WTC11 (cell line): Measurements from ENCODE around the gene SCGB3A2. TPM values are rescaled to one million over a fixed set of nuclear protein-coding genes. Genes with fewer than 3 reads are reported as not detected.

Source experiments
- ATAC-seq: fragments of 200-7000 bp; cut with Tn5 transposase; 2 replicates; pipeline ENCODE4 v1.10.0; 2021; ENCODE audit warnings: mild to moderate bottlenecking, moderate library complexity
- CTCF ChIA-PET: fragments of 300-600 bp; sonication (Branson Sonifier 250); formaldehyde crosslinking; loops from one replicate; lab custom pipeline; 2021; ENCODE audit warnings: antibody characterized with exemption; lab: Charles Lee
- POLR2A ChIA-PET: fragments of 350-600 bp; sonication (Branson Sonifier 250); formaldehyde crosslinking; loops from one replicate; lab custom pipeline; 2021; ENCODE audit warnings: antibody characterized with exemption; lab: Charles Lee
- DNase-seq: peaks from one replicate; pipeline ENCODE4 v3.0.0; 2021; ENCODE audit warnings: low spot score
- H3K27ac Mint-ChIP-seq: 2 replicates; pipeline ENCODE4 v1.8.0; 2021; ENCODE audit warnings: mixed read lengths
- H3K27me3 Mint-ChIP-seq: 2 replicates; pipeline ENCODE4 v1.8.0; 2021; ENCODE audit warnings: low read depth, mild to moderate bottlenecking, moderate library complexity, mixed read lengths
- H3K36me3 Mint-ChIP-seq: 2 replicates; pipeline ENCODE4 v1.8.0; 2021; ENCODE audit warnings: mixed read lengths
- H3K4me1 Mint-ChIP-seq: 2 replicates; pipeline ENCODE4 v1.8.0; 2022; ENCODE audit warnings: mixed read lengths
- H3K4me3 Mint-ChIP-seq: 2 replicates; pipeline ENCODE4 v1.8.0; 2021; ENCODE audit warnings: mild to moderate bottlenecking, moderate library complexity, mixed read lengths
- H3K9me3 Mint-ChIP-seq: 2 replicates; pipeline ENCODE4 v1.8.0; 2021; ENCODE audit warnings: mixed read lengths
- AR ChIP-seq: fragments of 250-450 bp; sonication (Bioruptor Pico); IDR thresholded peaks from 2 replicates; pipeline ENCODE4 v1.9.0; 2021; ENCODE audit warnings: mild to moderate bottlenecking
- ATF3 ChIP-seq: sonication (generic); formaldehyde crosslinking; conservative IDR thresholded peaks from 2 replicates; pipeline ENCODE4 v1.8.1; 2022; ENCODE audit warnings: mild to moderate bottlenecking, missing genetic modification reagents
- E2F5 ChIP-seq: sonication (generic); formaldehyde crosslinking; IDR thresholded peaks from 2 replicates; pipeline ENCODE4 v1.8.1; 2022; ENCODE audit warnings: mild to moderate bottlenecking, moderate library complexity, missing genetic modification reagents
- EMX1 ChIP-seq: fragments of 250-450 bp; sonication (Bioruptor Pico); IDR thresholded peaks from 2 replicates; pipeline ENCODE4 v1.8.0; 2021; ENCODE audit warnings: mild to moderate bottlenecking
- FOXP1 ChIP-seq: sonication (generic); formaldehyde crosslinking; IDR thresholded peaks from 2 replicates; pipeline ENCODE4 v1.8.0; 2022; ENCODE audit warnings: missing genetic modification reagents, mild to moderate bottlenecking, moderate library complexity, borderline replicate concordance
- JAZF1 ChIP-seq: fragments of 250-450 bp; sonication (Bioruptor Pico); IDR thresholded peaks from 2 replicates; pipeline ENCODE4 v1.9.0; 2021; ENCODE audit warnings: moderate library complexity, mild to moderate bottlenecking, inconsistent platforms
- MXD4 ChIP-seq: fragments of 250-450 bp; sonication (Bioruptor Pico); IDR thresholded peaks from 2 replicates; pipeline ENCODE4 v1.8.0; 2021; ENCODE audit warnings: mild to moderate bottlenecking, moderate library complexity, borderline replicate concordance
- NFE2L1 ChIP-seq: sonication (generic); formaldehyde crosslinking; IDR thresholded peaks from 2 replicates; pipeline ENCODE4 v1.8.1; 2023; ENCODE audit warnings: missing genetic modification reagents
- SP1 ChIP-seq: sonication (generic); formaldehyde crosslinking; conservative IDR thresholded peaks from 2 replicates; pipeline ENCODE4 v1.8.1; 2022; ENCODE audit warnings: missing genetic modification reagents
- TEAD1 ChIP-seq: sonication (generic); formaldehyde crosslinking; IDR thresholded peaks from 2 replicates; pipeline ENCODE4 v1.8.0; 2022; ENCODE audit warnings: mild to moderate bottlenecking, missing genetic modification reagents
- ZNF423 ChIP-seq: fragments of 250-450 bp; sonication (Bioruptor Pico); IDR thresholded peaks from 2 replicates; pipeline ENCODE4 v2.1.2; 2022; ENCODE audit warnings: mild to moderate bottlenecking, moderate library complexity
- ZNF532 ChIP-seq: fragments of 250-450 bp; sonication (Bioruptor Pico); IDR thresholded peaks from 2 replicates; pipeline ENCODE4 v1.9.0; 2021; ENCODE audit warnings: mild to moderate bottlenecking, borderline replicate concordance
- total RNA-seq: library from RNA; stranded (reverse); gene quantifications from 3 replicates; pipeline ENCODE4 v1.2.3, GENCODE V29; 2021
- TF ChIP-seq, protein P1 (sequence below): fragments of 200-600 bp; IDR thresholded peaks from 2 replicates; pipeline ENCODE4 v1.8.0; 2022; ENCODE audit warnings: antibody characterized with exemption
- TF ChIP-seq, protein P2 (sequence below): sonication (generic); formaldehyde crosslinking; IDR thresholded peaks from 2 replicates; pipeline ENCODE4 v1.8.1; 2023; ENCODE audit warnings: mild to moderate bottlenecking, missing genetic modification reagents, moderate library complexity
- TF ChIP-seq, protein P3 (sequence below): sonication (generic); formaldehyde crosslinking; IDR thresholded peaks from 2 replicates; pipeline ENCODE4 v1.8.0; 2022; ENCODE audit warnings: mild to moderate bottlenecking, missing genetic modification reagents
- TF ChIP-seq, protein P4 (sequence below): sonication (generic); formaldehyde crosslinking; IDR thresholded peaks from 2 replicates; pipeline ENCODE4 v1.8.0; 2023; ENCODE audit warnings: mild to moderate bottlenecking, missing genetic modification reagents

SCGB3A2 gene
- total RNA-seq, 1 experiment from 2014 or later = 79.1 TPM

GRCh38 chr5:147887026-147887627, 8.6 kb downstream of the SCGB3A2 start:
- Mint-ChIP-seq H3K9me3 (no peaks in the 10 kb centered on the region), H3K4me3 (no peak overlapping the region), H3K4me1 (peaks cover 24% of the 10 kb centered on the region), H3K27ac (no peak overlapping the region), H3K36me3 (no peaks in the 10 kb centered on the region), H3K27me3 (no peaks in the 10 kb centered on the region)
- peak; percentile 50 for ATAC-seq
- CTCF ChIA-PET = interaction anchor here (0.6 to 1.4 kb wide), 30 partner anchors 9 to 596 kb away, joined by 3 to 35 read pairs (median 4); partner anchors contain the start of genes C5orf46 and SCGB3A2
- POLR2A ChIA-PET = interaction anchor here (0.6 kb wide), 1 partner anchor 11 kb away, joined by 3 read pairs; no protein-coding TSS in a partner anchor
- TF ChIP-seq, protein P1, sequence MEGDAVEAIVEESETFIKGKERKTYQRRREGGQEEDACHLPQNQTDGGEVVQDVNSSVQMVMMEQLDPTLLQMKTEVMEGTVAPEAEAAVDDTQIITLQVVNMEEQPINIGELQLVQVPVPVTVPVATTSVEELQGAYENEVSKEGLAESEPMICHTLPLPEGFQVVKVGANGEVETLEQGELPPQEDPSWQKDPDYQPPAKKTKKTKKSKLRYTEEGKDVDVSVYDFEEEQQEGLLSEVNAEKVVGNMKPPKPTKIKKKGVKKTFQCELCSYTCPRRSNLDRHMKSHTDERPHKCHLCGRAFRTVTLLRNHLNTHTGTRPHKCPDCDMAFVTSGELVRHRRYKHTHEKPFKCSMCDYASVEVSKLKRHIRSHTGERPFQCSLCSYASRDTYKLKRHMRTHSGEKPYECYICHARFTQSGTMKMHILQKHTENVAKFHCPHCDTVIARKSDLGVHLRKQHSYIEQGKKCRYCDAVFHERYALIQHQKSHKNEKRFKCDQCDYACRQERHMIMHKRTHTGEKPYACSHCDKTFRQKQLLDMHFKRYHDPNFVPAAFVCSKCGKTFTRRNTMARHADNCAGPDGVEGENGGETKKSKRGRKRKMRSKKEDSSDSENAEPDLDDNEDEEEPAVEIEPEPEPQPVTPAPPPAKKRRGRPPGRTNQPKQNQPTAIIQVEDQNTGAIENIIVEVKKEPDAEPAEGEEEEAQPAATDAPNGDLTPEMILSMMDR = peak; percentile 37; the same call in 1 of the 2 replicates
- TF ChIP-seq ZNF532 (no peak), MXD4 (CRISPR knock-in tag) (no peak), ZNF423 (no peak), SP1 (CRISPR knock-in tag) (no peak), TEAD1 (CRISPR knock-in tag) (no peak)
- DNase-seq = no peak

GRCh38 chr5:147887930-147888329, 9.4 kb downstream of the SCGB3A2 start:
- Mint-ChIP-seq H3K27ac (no peak overlapping the region), H3K4me1 (peaks cover 26% of the 10 kb centered on the region), H3K36me3 (no peaks in the 10 kb centered on the region), H3K4me3 (no peak overlapping the region), H3K9me3 (no peaks in the 10 kb centered on the region), H3K27me3 (no peaks in the 10 kb centered on the region)
- CTCF ChIA-PET = interaction anchor here (1.2 to 1.3 kb wide), 8 partner anchors 13 to 203 kb away, joined by 3 to 35 read pairs (median 4); no protein-coding TSS in a partner anchor
- DNase-seq (no peak), ATAC-seq (no peak)
- POLR2A ChIA-PET = no interaction called here
- no peak for TF ChIP-seq ATF3 (CRISPR knock-in tag)
- TF ChIP-seq NFE2L1 = no peak
- TF ChIP-seq EMX1 (CRISPR knock-in tag) = no peak
- TF ChIP-seq, protein P2, sequence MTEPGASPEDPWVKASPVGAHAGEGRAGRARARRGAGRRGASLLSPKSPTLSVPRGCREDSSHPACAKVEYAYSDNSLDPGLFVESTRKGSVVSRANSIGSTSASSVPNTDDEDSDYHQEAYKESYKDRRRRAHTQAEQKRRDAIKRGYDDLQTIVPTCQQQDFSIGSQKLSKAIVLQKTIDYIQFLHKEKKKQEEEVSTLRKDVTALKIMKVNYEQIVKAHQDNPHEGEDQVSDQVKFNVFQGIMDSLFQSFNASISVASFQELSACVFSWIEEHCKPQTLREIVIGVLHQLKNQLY (CRISPR knock-in tag) = no peak
- TF ChIP-seq E2F5 (CRISPR knock-in tag) = no peak
- TF ChIP-seq, protein P3, sequence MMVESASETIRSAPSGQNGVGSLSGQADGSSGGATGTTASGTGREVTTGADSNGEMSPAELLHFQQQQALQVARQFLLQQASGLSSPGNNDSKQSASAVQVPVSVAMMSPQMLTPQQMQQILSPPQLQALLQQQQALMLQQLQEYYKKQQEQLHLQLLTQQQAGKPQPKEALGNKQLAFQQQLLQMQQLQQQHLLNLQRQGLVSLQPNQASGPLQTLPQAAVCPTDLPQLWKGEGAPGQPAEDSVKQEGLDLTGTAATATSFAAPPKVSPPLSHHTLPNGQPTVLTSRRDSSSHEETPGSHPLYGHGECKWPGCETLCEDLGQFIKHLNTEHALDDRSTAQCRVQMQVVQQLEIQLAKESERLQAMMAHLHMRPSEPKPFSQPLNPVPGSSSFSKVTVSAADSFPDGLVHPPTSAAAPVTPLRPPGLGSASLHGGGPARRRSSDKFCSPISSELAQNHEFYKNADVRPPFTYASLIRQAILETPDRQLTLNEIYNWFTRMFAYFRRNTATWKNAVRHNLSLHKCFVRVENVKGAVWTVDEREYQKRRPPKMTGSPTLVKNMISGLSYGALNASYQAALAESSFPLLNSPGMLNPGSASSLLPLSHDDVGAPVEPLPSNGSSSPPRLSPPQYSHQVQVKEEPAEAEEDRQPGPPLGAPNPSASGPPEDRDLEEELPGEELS (CRISPR knock-in tag) = no peak
- TF ChIP-seq AR (CRISPR knock-in tag) = no peak
- TF ChIP-seq, protein P4, sequence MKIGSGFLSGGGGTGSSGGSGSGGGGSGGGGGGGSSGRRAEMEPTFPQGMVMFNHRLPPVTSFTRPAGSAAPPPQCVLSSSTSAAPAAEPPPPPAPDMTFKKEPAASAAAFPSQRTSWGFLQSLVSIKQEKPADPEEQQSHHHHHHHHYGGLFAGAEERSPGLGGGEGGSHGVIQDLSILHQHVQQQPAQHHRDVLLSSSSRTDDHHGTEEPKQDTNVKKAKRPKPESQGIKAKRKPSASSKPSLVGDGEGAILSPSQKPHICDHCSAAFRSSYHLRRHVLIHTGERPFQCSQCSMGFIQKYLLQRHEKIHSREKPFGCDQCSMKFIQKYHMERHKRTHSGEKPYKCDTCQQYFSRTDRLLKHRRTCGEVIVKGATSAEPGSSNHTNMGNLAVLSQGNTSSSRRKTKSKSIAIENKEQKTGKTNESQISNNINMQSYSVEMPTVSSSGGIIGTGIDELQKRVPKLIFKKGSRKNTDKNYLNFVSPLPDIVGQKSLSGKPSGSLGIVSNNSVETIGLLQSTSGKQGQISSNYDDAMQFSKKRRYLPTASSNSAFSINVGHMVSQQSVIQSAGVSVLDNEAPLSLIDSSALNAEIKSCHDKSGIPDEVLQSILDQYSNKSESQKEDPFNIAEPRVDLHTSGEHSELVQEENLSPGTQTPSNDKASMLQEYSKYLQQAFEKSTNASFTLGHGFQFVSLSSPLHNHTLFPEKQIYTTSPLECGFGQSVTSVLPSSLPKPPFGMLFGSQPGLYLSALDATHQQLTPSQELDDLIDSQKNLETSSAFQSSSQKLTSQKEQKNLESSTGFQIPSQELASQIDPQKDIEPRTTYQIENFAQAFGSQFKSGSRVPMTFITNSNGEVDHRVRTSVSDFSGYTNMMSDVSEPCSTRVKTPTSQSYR = no peak
- TF ChIP-seq JAZF1 (CRISPR knock-in tag) = no peak
- TF ChIP-seq FOXP1 (CRISPR knock-in tag) = no peak
